Keratinocyte (primary cell): ENCODE data around the gene PTEN. TPM values are rescaled to one million over a fixed set of nuclear protein-coding genes. Genes with fewer than 3 reads are reported as not detected.

Experiments
- DNase-seq: peaks from one replicate; pipeline ENCODE4 v3.0.0-alpha.2; 2011; ENCODE audit warnings: low read depth, missing footprints, low spot score
- FAIRE-seq: peaks from 2 replicates; lab custom pipeline; 2011; peaks lifted over from hg19 to GRCh38; lab: Jason Lieb, UNC
- H2AFZ ChIP-seq: 2 replicates; pipeline ENCODE4 v1.6.0; 2012; ENCODE audit warnings: low read length, control low read depth, inconsistent platforms; ENCODE audit not compliant: control insufficient read depth
- H3K27ac ChIP-seq: 2 replicates; pipeline ENCODE4 v1.5.1; 2011; ENCODE audit warnings: low read length; ENCODE audit not compliant: control insufficient read depth, insufficient read depth
- H3K27me3 ChIP-seq: 3 replicates; pipeline ENCODE4 v1.6.0; 2011; ENCODE audit warnings: low read length; ENCODE audit not compliant: control insufficient read depth, insufficient read depth; ENCODE audit errors: extremely low read depth
- H3K36me3 ChIP-seq, 2 experiments: 2 replicates in 1 of 2; 3 replicates in 1 of 2; pipeline ENCODE4 v1.5.1; 2011; ENCODE audit warnings: low read length in 2 of 2, mild to moderate bottlenecking in 1 of 2; ENCODE audit not compliant: control insufficient read depth in 2 of 2, insufficient read depth in 2 of 2; ENCODE audit errors: extremely low read depth in 1 of 2
- H3K4me1 ChIP-seq: 3 replicates; pipeline ENCODE4 v1.5.1; 2011; ENCODE audit warnings: low read length; ENCODE audit not compliant: control insufficient read depth, insufficient read depth; ENCODE audit errors: extremely low read depth
- H3K4me2 ChIP-seq: 3 replicates; pipeline ENCODE4 v1.6.0; 2011; ENCODE audit warnings: low read depth, low read length; ENCODE audit not compliant: control insufficient read depth, insufficient read depth; ENCODE audit errors: extremely low read depth
- H3K4me3 ChIP-seq, 3 experiments: fragments of 200-600 bp in 1 of 3; sonication (generic) in 1 of 3; 2 replicates in 2 of 3; 3 replicates in 1 of 3; pipeline ENCODE4 v1.5.1; 2011 to 2016; ENCODE audit warnings: low read length in 3 of 3, mild to moderate bottlenecking in 3 of 3, control low read depth in 2 of 3, inconsistent platforms in 1 of 3, low read depth in 1 of 3, mixed read lengths in 1 of 3, mixed run types in 1 of 3, moderate library complexity in 1 of 3; ENCODE audit not compliant: control insufficient read depth in 2 of 3, insufficient read depth in 2 of 3; ENCODE audit errors: extremely low read depth in 1 of 3
- H3K79me2 ChIP-seq: 2 replicates; pipeline ENCODE4 v1.6.0; 2012; ENCODE audit warnings: low read length; ENCODE audit not compliant: control insufficient read depth, insufficient read depth
- H3K9ac ChIP-seq: 3 replicates; pipeline ENCODE4 v1.6.0; 2011; ENCODE audit warnings: low read length; ENCODE audit not compliant: control insufficient read depth, insufficient read depth; ENCODE audit errors: extremely low read depth
- H3K9me1 ChIP-seq: 3 replicates; pipeline ENCODE4 v1.6.0; 2011; ENCODE audit warnings: low read length; ENCODE audit not compliant: control insufficient read depth, insufficient read depth; ENCODE audit errors: extremely low read depth
- H3K9me3 ChIP-seq: 2 replicates; pipeline ENCODE4 v1.5.1; 2012; ENCODE audit warnings: low read depth, low read length; ENCODE audit not compliant: control insufficient read depth
- H4K20me1 ChIP-seq: 3 replicates; pipeline ENCODE4 v1.6.0; 2011; ENCODE audit warnings: low read length; ENCODE audit not compliant: control insufficient read depth, insufficient read depth; ENCODE audit errors: extremely low read depth
- CTCF ChIP-seq, 3 experiments: IDR thresholded peaks in 1 of 3; conservative IDR thresholded peaks in 1 of 3; optimal IDR thresholded peaks in 1 of 3; 2 replicates in 2 of 3; 3 replicates in 1 of 3; pipeline versions ENCODE3 to v1.5.1; 2011; ENCODE audit warnings: low read length in 3 of 3, mild to moderate bottlenecking in 3 of 3, moderate library complexity in 2 of 3, control low read depth in 1 of 3, inconsistent platforms in 1 of 3; ENCODE audit not compliant: insufficient read depth in 2 of 3; ENCODE audit errors: extremely low read depth in 1 of 3
- EZH2 ChIP-seq: IDR thresholded peaks from one replicate; pipeline ENCODE4 v1.6.1; 2012; ENCODE audit warnings: inconsistent platforms, mild to moderate bottlenecking, low read length, moderate library complexity
- dilution Hi-C: fragments of 300-500 bp; cut with MboI; formaldehyde crosslinking; loops from one replicate; pipeline ENCODE4 v1.7.0; 2020; ENCODE audit warnings: low sequenced_read_pairs; ENCODE audit not compliant: extremely low pct_ligation_motif_present
- polyA plus RNA-seq, 5 experiments: library from polyadenylated mRNA; depleted of rRNA in 3 of 5; stranded (reverse) in 3 of 5; stranded (forward) in 1 of 5; unstranded in 1 of 5; fragments of >200 nt; gene quantifications; 1 replicate in 1 of 5; 2 replicates in 3 of 5; 3 replicates in 1 of 5; pipeline versions ENCODE4 v1.2.1 to v1.2.3, GENCODE V29; 2011 to 2012; ENCODE audit warnings: missing spikeins in 2 of 5, low read depth in 1 of 5, low replicate concordance in 1 of 5

The PTEN gene
- polyA plus RNA-seq, 1 donor (not counting 4 experiments of a cell fraction or from before 2014, with no cell fraction given), result 39.4 TPM

GRCh38 chr10:87942884-87943527, 79.6 kb downstream of the PTEN start:
- no peak overlapping the region for H3K9ac ChIP-seq
- no peak overlapping the region for H3K4me2 ChIP-seq
- no peaks in the 10 kb centered on the region for H3K4me1 ChIP-seq
- H4K20me1 ChIP-seq, result no peaks in the 10 kb centered on the region
- H3K9me3 ChIP-seq, result no peaks in the 10 kb centered on the region
- dilution Hi-C loops, result no loop called here
- H3K4me3 ChIP-seq, result no peak overlapping the region
- H3K27me3 ChIP-seq, result no peaks in the 10 kb centered on the region
- H3K27ac ChIP-seq, result no peak overlapping the region
- DNase-seq (no peak), FAIRE-seq (no peak)
- TF ChIP-seq EZH2, result no peak
- H2AFZ ChIP-seq, result no peak overlapping the region
- no peaks in the 10 kb centered on the region for H3K9me1 ChIP-seq
- H3K79me2 ChIP-seq, result peaks cover 2% of the 10 kb centered on the region
- peaks cover 1 to 6% of the 10 kb centered on the region in 2 experiments for H3K36me3 ChIP-seq

GRCh38 chr10:87945984-87946383, 82.6 kb downstream of the PTEN start:
- Histone ChIP-seq H3K4me1 (no peaks in the 10 kb centered on the region), H3K79me2 (no peaks in the 10 kb centered on the region), H3K9ac (no peak overlapping the region), H3K4me3 (no peak overlapping the region), H3K36me3 (peaks cover 0 to 6% of the 10 kb centered on the region in 2 experiments), H4K20me1 (no peaks in the 10 kb centered on the region), H3K27me3 (no peaks in the 10 kb centered on the region), H3K9me1 (no peaks in the 10 kb centered on the region), H3K4me2 (no peak overlapping the region), H3K27ac (no peak overlapping the region), H2AFZ (no peak overlapping the region), H3K9me3 (no peaks in the 10 kb centered on the region)
- DNase-seq (no peak), FAIRE-seq (no peak)
- dilution Hi-C loops, result no loop called here
- TF ChIP-seq CTCF (optimal IDR thresholded peaks at IDR 0.05 in 1 of 3, IDR thresholded peaks at IDR 0.05 in 1 of 3, conservative IDR thresholded peaks at IDR 0.05 in 1 of 3; ENCODE audit: extremely low read depth in 1 of 3, insufficient read depth in 2 of 3, low read length in 3 of 3) (no peak), EZH2 (no peak)

- H3K9me1 ChIP-seq, result no peaks in the 10 kb centered on the region
- H2AFZ ChIP-seq, result no peak overlapping the region
- no peaks in the 10 kb centered on the region for H4K20me1 ChIP-seq
- no peaks in the 10 kb centered on the region for H3K79me2 ChIP-seq
- H3K9me3 ChIP-seq, result no peaks in the 10 kb centered on the region
- H3K27ac ChIP-seq, result no peak overlapping the region
- no peaks in the 10 kb centered on the region for H3K4me1 ChIP-seq
- peaks cover 3 to 4% of the 10 kb centered on the region in 2 experiments for H3K36me3 ChIP-seq
- H3K4me2 ChIP-seq, result no peak overlapping the region
- H3K9ac ChIP-seq, result no peak overlapping the region
- no peaks in the 10 kb centered on the region for H3K27me3 ChIP-seq
- dilution Hi-C loops, result no loop called here
- FAIRE-seq (no peak), DNase-seq (no peak)
- TF ChIP-seq CTCF (optimal IDR thresholded peaks at IDR 0.05 in 1 of 3, IDR thresholded peaks at IDR 0.05 in 1 of 3, conservative IDR thresholded peaks at IDR 0.05 in 1 of 3; ENCODE audit: extremely low read depth in 1 of 3, insufficient read depth in 2 of 3, low read length in 3 of 3), result no peak
- TF ChIP-seq EZH2, result no peak
- H3K4me3 ChIP-seq, result no peak overlapping the region
Observed at GRCh38 chr10:87952612-87953011, 89.2 kb downstream of the PTEN start.
